Activated CD8-positive, alpha-beta memory T cell treated with anti-CD3 and anti-CD28 coated beads for 4 hours (primary cell): ENCODE data around the gene STYK1.

Source experiments
- DNase-seq, 2 donors: peaks; one replicate each; pipeline ENCODE4 v3.0.0-alpha.2; 2020; ENCODE audit warnings: low read depth in 2 of 2

STYK1 gene

GRCh38 chr12:10673659-10674384 is at the start of gene STYK1:
TSS of gene STYK1 (minus strand) at chr12:10674052. CDS start at chr12:10634618, 39,434 bp downstream.
- peak; percentile 42 to 45 for DNase-seq

DNA sequence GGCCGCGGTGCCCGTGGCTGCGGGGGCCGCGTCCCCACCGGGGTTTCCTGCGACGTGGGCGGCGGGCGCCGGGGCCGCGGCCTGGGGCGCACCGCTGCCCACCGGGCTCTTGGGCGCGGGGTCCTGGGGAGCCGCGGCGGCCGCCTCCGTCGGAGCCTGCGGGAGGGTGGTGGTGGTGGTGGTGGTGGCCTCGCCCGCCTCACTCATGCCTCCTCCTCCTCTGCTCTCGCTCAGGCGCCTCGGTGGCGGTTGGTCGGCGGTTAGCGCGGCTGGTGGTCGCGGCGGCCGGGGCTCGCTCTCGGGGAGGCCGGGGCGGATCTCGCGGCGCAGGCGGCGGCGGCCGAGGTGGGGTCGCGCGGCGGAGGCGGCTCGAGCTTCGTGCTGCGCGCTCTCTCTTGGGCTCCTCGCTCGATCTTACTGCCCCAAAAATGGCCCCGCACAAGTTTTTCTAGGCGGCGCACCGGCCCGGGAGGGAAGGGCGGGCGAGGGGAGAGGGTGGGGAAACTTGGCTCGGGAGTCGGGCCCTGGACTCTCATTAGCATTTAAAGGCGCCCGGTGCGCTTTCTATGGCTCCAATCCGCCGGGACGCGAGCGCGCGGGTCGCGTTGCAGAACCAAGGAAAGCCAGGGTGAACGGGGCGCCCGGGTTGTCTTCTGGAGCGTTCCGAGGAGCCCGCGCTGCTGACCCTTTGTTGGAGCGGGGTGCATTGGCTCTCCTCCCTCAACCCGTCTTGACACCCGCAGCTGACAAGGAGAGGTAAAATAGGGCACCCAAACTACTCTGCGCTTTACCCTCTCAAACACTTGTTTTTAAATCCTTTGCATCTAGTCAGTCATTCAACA is 49.3 kb upstream of the STYK1 start, which contains the start of gene YBX3:
Gene YBX3, minus strand, starts transcription at position 419 of the 842 bp plus-strand sequence. Its CDS starts 212 bp downstream, at position 207.
- DNase-seq, result peak; percentile 11 to 12

DNA sequence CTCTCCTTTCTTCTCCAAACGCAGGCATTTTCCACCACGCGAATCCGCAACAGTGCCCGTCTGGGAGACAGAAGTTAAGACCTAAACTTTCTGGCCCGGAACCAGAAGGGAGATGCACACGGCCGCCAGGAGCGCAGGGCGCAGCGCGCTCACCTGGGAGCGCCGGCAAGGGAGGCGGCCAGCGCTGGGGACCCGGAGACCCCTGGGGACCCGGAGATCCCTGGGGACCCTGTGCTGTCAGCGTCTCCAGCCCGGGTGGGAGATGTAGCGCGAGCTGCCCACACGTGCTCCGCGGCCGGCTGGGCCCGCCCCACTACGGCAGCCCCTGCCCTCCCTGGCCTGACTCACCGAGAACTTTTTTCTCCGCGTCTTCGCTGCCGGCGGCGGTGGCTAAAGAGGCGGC is 48.7 kb upstream of the STYK1 start:
- DNase-seq, result peak; percentile 38 to 49

DNA sequence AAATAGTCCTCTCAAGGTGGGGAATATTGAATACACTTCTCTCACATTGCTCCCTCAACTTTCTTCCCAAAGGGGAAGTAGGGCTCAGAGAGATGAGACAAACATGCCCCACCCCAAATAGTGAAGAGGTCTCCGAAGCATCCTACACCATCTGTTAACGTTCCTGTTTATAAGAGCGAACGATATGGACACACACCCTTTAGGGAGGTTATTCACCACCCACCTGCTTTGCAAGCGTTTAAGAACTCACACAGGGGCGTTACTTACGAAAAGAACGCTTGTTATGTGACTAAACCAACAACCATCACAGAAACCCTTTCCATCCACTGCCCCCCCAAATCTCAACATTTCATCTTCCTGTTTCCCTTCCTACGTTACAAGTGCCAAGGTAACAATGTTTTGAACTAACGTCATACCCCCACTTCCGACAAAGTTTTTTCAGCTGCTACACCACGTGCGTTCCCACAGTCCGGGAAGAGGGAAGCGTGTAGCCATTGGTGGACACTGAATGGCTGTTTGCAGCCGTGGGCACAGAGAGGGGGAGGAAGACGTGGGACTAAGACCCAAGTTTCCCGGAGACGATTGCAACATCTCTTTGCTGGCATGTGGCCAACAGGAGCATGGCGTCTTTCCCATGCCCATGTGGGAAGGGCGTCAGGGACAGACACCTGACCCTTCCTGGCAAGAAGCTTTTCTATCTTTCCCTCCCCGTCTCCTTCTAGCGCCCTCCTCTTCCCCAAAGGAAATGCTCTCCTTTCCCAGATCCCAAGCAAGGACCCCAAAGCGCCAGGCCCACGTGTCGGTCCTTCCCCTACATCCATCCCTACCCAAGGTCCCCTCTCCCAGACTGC is 48.0 kb upstream of the STYK1 start:
- DNase-seq, result peak; percentile 29 to 48

DNA sequence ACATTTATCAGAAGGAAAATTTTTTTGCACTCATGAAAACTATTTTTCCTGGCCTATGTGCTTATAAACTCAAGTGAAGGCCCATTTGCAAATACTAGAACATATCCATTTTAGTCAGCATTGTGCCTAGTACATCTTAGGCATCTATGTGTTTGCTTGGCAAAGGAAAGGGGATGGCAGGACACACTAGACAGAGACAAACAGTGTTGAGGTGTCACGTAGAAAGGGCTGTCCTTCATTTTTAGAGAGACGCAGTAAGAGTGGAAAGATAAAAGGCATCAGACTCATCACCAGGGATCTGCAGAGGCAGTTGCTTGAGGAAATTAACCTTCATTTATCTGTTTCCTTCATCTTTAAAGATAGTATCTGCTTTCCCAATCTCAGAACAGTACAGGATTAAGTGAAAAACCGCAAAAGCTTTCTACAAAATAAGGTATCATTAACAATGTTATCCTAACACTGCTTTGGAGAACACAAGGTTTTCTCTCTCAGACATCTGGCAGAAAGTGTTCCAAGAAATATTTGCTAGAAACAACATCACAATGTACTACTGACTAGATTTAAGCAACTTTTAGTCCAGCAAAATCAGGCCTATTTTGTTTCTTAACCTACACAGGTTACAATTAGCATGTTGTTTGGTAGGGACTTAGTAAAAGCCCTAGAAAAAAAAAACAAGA is 47.3 kb upstream of the STYK1 start:
- DNase-seq, result no peak

- no peak for DNase-seq
These were observed 45.6 kb upstream of the STYK1 start for GRCh38 chr12:10719482-10719881.

DNA sequence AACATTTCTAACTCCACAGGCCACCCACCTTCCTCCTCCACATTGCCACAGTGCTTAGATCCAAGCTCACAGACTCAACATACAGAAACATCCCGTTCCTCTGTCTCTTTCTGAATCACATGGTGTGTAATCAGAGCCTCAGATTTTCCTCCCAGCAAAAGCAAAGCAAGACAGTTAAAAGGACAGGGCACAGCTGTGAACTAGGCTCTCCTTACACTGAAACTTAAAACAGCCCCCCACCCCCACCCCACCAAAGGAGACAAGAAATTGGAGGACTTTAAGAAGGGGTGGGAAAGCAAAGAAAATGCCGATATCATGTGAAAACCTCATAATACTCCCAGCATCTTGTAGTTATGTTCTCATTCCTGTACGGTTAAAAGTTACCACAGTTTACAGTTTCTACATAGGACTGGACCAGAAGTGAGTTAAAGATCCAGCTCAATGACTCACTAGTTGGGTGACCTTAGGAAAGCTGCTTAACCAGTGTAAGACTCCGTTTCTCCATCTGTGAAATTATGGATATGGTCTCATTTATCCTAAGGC is 44.5 kb upstream of the STYK1 start:
- DNase-seq, result no peak

- no peak for DNase-seq
These were observed 43.6 kb upstream of the STYK1 start for GRCh38 chr12:10717410-10717809.

DNA sequence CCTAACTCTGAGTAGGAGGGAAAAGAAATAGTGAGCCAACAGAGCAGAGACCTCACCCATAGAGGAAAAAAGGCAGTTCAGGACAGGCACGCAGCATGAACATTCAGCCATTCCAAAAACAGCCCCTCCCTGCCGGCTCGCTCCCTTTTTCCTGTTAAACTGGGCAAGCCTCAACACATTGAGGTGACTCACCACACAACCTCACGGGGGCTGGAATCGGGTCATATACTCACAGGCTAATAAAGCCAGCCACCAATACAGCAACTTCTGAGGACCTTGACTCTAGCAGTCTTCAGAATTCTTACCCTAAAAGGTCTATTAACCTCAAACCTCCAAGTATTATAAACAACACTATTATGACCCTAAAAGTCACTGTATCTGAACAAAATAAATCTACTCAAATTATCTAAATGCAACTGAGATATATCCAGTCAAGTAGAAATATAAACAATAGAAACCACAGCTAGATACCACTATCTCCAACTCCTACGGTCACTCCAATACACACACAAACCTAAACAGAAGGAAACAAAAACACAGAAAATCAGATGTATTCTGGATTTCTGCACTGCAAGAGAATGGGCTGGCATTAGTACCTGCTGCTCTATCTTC is 43.0 kb upstream of the STYK1 start:
- DNase-seq, result no peak

GRCh38 chr12:10716277-10716676 is 42.4 kb upstream of the STYK1 start:
- no peak for DNase-seq

- DNase-seq, result no peak
These were observed 41.6 kb upstream of the STYK1 start for GRCh38 chr12:10715491-10715890.

DNA sequence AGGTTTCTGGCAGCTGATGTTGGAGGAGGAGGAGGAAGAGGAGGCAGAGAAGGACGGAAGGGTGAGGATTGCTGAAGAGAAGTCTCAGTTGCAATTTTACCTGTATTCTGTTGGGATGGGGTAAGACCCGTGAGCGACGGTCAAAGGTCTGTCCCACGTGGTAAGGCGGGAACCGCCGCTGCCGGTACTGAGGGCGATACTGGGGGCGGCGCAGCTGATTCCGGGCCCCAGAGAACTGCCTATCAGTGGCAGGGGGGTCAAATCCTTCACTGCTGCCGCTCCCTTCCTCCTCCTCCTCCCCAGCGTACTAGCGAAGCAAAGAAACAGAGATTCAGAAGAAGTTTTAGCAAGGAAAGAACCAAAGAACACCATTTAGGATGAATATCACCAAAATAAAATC is 36.0 kb upstream of the STYK1 start:
- no peak for DNase-seq

DNA sequence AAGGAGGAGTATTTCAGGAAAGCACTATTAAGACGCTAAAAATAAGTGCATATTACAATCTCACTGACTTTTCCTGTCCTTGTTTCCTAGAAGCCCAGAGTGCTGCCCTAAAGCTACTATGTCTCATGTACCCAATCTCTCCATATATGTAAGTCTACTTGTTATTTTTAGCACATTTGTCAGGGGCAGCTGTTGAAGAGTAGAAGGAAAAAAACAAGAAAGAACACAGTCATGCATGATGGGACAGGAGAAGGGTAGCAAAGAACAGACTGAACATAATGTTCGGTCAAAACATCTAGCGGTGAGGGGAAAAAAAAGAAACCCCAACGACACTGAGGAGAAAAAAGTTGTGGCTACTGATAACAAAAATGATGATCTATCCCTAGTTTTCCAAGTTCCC is 35.0 kb upstream of the STYK1 start:
- no peak for DNase-seq

- DNase-seq, result no peak
These were observed 31.8 kb upstream of the STYK1 start for GRCh38 chr12:10705655-10706054.

- DNase-seq, result no peak
These were observed 28.0 kb upstream of the STYK1 start for GRCh38 chr12:10701843-10702242.

- DNase-seq, result peak in 1 of 2 donors; percentile 38
These were observed 27.4 kb upstream of the STYK1 start for GRCh38 chr12:10701131-10701681.

GRCh38 chr12:10700581-10700980 is 26.7 kb upstream of the STYK1 start:
- DNase-seq, result no peak

DNA sequence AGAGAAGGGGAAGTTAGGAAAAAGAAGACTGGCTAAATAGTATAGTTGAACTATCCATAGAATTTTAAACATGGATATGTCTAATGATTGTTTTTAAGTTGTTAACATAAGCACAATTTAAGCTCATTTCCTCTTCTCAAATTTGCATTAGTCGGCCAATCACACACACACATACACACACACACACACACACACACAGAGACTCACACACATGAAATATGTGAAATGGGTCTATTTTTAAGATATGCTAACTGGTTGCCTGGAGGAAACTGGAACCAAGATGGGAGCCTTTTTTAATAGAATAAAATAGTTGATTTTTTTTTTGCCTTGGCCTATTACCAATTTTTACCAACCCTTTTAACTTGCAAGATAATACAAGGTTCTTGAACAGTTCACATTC is 24.0 kb upstream of the STYK1 start:
- no peak for DNase-seq

- no peak for DNase-seq
These were observed 23.3 kb upstream of the STYK1 start for GRCh38 chr12:10697156-10697555.

- DNase-seq, result no peak
These were observed 17.1 kb upstream of the STYK1 start for GRCh38 chr12:10690906-10691305.
